K562 (cell line): ENCODE measurements around the gene IL17RC. TPM values are rescaled to one million over a fixed set of nuclear protein-coding genes. Genes with fewer than 3 reads are reported as not detected.
A peak's percentile ranks its signal among the peaks of the same experiment; 100 is the strongest.

Experiments
- ARNT ChIP-seq, 2 experiments: fragments of 450-650 bp; IDR thresholded peaks; 2 replicates each; pipeline ENCODE4 v1.6.1; 2016; ENCODE audit warnings: mild to moderate bottlenecking in 1 of 2
- ASH1L ChIP-seq: fragments of 450-650 bp; IDR thresholded peaks from 2 replicates; pipeline ENCODE4 v1.6.1; 2018; ENCODE audit warnings: borderline replicate concordance, mild to moderate bottlenecking, low read depth; ENCODE audit not compliant: partially characterized antibody
- CCNT2 ChIP-seq: IDR thresholded peaks from 2 replicates; pipeline ENCODE4 v1.6.1; 2011; ENCODE audit warnings: borderline replicate concordance, low read depth, mild to moderate bottlenecking, moderate library complexity, mixed read lengths, low read length; ENCODE audit not compliant: insufficient read length; ENCODE audit errors: extremely low read depth
- CREBBP ChIP-seq: IDR thresholded peaks from one replicate; pipeline ENCODE4 v1.6.1; 2012; ENCODE audit warnings: low read depth, mild to moderate bottlenecking, control low read depth, inconsistent platforms, low read length
- ELF4 ChIP-seq: fragments of 450-650 bp; formaldehyde crosslinking; IDR thresholded peaks from 2 replicates; pipeline ENCODE4 v1.4.0; 2022; ENCODE audit warnings: missing genetic modification characterization
- HNRNPK ChIP-seq: fragments of 200-400 bp; formaldehyde crosslinking; IDR thresholded peaks from one replicate; pipeline ENCODE4 v1.6.1; 2018; ENCODE audit warnings: mild to moderate bottlenecking, low read depth, low read length; ENCODE audit not compliant: poor library complexity, severe bottlenecking
- NCOA1 ChIP-seq: fragments of 450-650 bp; IDR thresholded peaks from 2 replicates; pipeline ENCODE4 v1.6.1; 2016; ENCODE audit warnings: low read depth
- NFE2 ChIP-seq: IDR thresholded peaks from 2 replicates; pipeline ENCODE4 v1.6.1; 2014; ENCODE audit warnings: antibody characterized with exemption, low read depth
- SRSF3 ChIP-seq: fragments of 200-400 bp; formaldehyde crosslinking; IDR thresholded peaks from 2 replicates; pipeline ENCODE4 v1.6.1; 2016; ENCODE audit warnings: mild to moderate bottlenecking, low read length, moderate library complexity; ENCODE audit not compliant: insufficient read depth
- USF1 ChIP-seq: sonication (generic); formaldehyde crosslinking; IDR thresholded peaks from 2 replicates; pipeline ENCODE4 v1.9.0; 2022; ENCODE audit warnings: mild to moderate bottlenecking, missing genetic modification reagents
- XRCC4 ChIP-seq: IDR thresholded peaks from one replicate; pipeline ENCODE4 v1.6.1; 2011; ENCODE audit not compliant: insufficient read depth, insufficient read length; ENCODE audit errors: extremely low read depth
- ZBED1 ChIP-seq: IDR thresholded peaks from 2 replicates; pipeline ENCODE4 v1.6.1; 2014
- ZC3H4 ChIP-seq: sonication (generic); formaldehyde crosslinking; IDR thresholded peaks from 2 replicates; pipeline ENCODE4 v1.9.0; 2021; ENCODE audit warnings: missing genetic modification reagents, borderline replicate concordance
- ZFP91 ChIP-seq: sonication (generic); formaldehyde crosslinking; IDR thresholded peaks from 2 replicates; pipeline ENCODE4 v1.8.0; 2022; ENCODE audit warnings: mild to moderate bottlenecking, missing genetic modification reagents
- ZKSCAN8 ChIP-seq: fragments of 200-800 bp; sonication (Bioruptor generic); IDR thresholded peaks from 2 replicates; pipeline ENCODE4 v1.6.1; 2016; ENCODE audit warnings: missing genetic modification characterization, missing compliant biosample characterization
- ZNF3 ChIP-seq: fragments of 250-450 bp; sonication (Bioruptor Pico); IDR thresholded peaks from 2 replicates; pipeline ENCODE4 v1.5.0; 2021; ENCODE audit warnings: mild to moderate bottlenecking, moderate library complexity
- ZNF592 ChIP-seq: fragments of 450-650 bp; IDR thresholded peaks from 2 replicates; pipeline ENCODE4 v1.6.1; 2017; ENCODE audit warnings: antibody characterized with exemption, mild to moderate bottlenecking
- ZNF778 ChIP-seq: fragments of 450-650 bp; formaldehyde crosslinking; IDR thresholded peaks from 2 replicates; pipeline ENCODE4 v1.4.0; 2020; ENCODE audit warnings: mild to moderate bottlenecking, moderate library complexity
- polyA plus RNA-seq, 8 experiments: library from polyadenylated mRNA; depleted of rRNA in 4 of 8; stranded (reverse) in 5 of 8; unstranded in 3 of 8; fragments of >200 nt; fragmentation: Nextera tagmentation in 2 of 8; fragmentation: Illumina TruSeq in 1 of 8; extraction: Ambion mirVana in 2 of 8; extraction: Trizol in 1 of 8; gene quantifications; 2 replicates each; pipeline versions ENCODE4 v1.2.1 to v1.2.3, GENCODE V29; 2011 to 2014; ENCODE audit warnings: inconsistent platforms in 1 of 8, missing spikeins in 1 of 8
- total RNA-seq, 7 experiments: library from RNA; depleted of rRNA in 6 of 7; stranded (reverse); fragments of >200 nt in 6 of 7; fragmentation: Illumina TruSeq in 2 of 7; extraction: Trizol in 2 of 7; gene quantifications; 2 replicates each; pipeline versions ENCODE4 v1.2.1 to v1.2.3, GENCODE V29; 2011 to 2021; ENCODE audit warnings: low replicate concordance in 1 of 7

The IL17RC gene
- total and polyA plus RNA-seq, 9 of the 15 experiments (the other 6 are each of a cell fraction or from before 2014, with no cell fraction given): 0.15 to 11.4 (median 7.1) TPM; not detected in 1

GRCh38 chr3:9934235-9934621 lies 17.3 kb downstream of the IL17RC start (continued):
- TF ChIP-seq ZFP91 (CRISPR knock-in tag) (no peak), ARNT (IDR thresholded peaks at IDR 0.05) (0 out of 4 replicates have a peak, but pooled peaks of 1 of the 2 experiments have one; percentile 1), ELF4 (CRISPR knock-in tag) (no peak), ZC3H4 (CRISPR knock-in tag) (peak; percentile 79; the same call in 1 of the 2 replicates), CREBBP (no peak), NCOA1 (no peak), ZNF778 (CRISPR knock-in tag) (no peak), ZKSCAN8 (CRISPR knock-in tag) (no peak), HNRNPK (no peak), ZNF592 (0 out of 2 replicates have a peak, but pooled peaks have one; percentile 20), ASH1L (no peak), USF1 (CRISPR knock-in tag) (peak; percentile 27; the same call in 1 of the 2 replicates), ZNF3 (no peak), XRCC4 (no peak), NFE2 (no peak), SRSF3 (no peak), ZBED1 (0 out of 2 replicates have a peak, but pooled peaks have one; percentile 51), CCNT2 (no peak)
